Measurements from ENCODE around the gene RNF144A. TPM values are rescaled to one million over a fixed set of nuclear protein-coding genes. Genes with fewer than 3 reads are reported as not detected.

Gene RNF144A
- total and polyA plus RNA-seq, 2 donors from 2014 or later, result 4.2 to 12.3 TPM

DNA sequence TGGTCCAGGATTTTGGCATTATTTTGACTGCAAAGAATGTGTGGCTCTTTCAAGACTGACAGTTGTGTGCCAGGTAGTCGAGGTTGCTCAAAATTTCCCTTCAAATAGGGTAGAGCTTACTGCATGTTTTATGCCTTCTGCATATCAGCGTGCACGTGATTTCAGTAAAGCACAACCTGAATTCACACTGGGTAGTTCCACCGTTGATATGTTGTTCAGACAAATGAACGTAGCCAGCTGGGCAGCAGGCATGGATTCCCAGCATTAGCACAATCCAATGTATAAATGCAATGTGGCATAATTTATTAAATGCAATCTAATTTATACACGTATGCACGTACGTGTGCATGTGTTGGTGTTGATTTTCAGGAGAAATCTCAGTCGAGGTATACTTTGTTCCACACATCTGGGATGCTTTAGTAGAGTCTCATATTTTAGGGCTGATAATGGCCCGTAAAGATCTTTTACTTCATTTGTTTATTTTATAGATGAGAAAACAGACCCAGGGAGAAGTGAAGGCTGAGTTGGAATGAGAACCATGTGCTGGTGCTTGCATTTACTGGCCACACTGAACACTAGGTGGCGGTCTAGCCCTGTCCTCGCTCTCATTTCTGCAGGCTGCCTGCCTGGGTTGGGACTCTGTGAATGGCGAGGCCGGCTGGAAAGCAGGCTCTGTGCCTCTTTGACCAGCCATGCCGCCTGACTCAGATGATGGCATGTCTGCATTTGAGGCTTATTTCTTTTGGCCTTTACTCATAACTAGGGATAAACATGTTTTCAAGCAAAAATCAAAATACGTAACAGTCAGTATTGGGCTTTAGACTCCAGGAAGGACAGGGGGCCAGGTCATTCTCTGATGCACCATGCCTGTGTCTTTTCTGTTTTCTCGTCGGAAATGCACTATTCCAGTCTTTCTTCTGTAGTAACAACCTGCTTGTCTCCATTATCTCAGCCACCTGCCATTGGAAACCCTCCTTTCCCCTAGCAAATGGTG is 120.4 kb downstream of the RNF144A start:
- Histone ChIP-seq H3K36me3 (ENCODE audit: control insufficient read depth in 2 of 3, insufficient read depth in 3 of 3, low read length in 3 of 3) (peaks cover 2 to 8% (median 6%) of the 10 kb centered on the region in 3 donors), H3K27ac (ENCODE audit: low read depth in 2 of 2, low read length in 2 of 2) (no peak overlapping the region), H3K4me3 (ENCODE audit: low read length in 3 of 3) (no peak overlapping the region), H3K4me1 (ENCODE audit: control insufficient read depth in 2 of 3, insufficient read depth in 2 of 3, low read depth in 1 of 3, low read length in 3 of 3) (peaks cover 0 to 8% (median 3%) of the 10 kb centered on the region in 3 donors), H3K9me3 (ENCODE audit: control insufficient read depth in 2 of 3, insufficient read depth in 1 of 3, low read length in 3 of 3) (no peaks in the 10 kb centered on the region), H3K27me3 (ENCODE audit: control insufficient read depth, insufficient read depth, low read length) (no peaks in the 10 kb centered on the region), H3K9ac (ENCODE audit: low read length in 3 of 3) (no peak overlapping the region)
- intact Hi-C loops (cut with DNase I), result no loop called here
- DNase-seq (peak; percentile 80 to 89 (median 83)), FAIRE-seq (no peak)
- TF ChIP-seq, protein P1, sequence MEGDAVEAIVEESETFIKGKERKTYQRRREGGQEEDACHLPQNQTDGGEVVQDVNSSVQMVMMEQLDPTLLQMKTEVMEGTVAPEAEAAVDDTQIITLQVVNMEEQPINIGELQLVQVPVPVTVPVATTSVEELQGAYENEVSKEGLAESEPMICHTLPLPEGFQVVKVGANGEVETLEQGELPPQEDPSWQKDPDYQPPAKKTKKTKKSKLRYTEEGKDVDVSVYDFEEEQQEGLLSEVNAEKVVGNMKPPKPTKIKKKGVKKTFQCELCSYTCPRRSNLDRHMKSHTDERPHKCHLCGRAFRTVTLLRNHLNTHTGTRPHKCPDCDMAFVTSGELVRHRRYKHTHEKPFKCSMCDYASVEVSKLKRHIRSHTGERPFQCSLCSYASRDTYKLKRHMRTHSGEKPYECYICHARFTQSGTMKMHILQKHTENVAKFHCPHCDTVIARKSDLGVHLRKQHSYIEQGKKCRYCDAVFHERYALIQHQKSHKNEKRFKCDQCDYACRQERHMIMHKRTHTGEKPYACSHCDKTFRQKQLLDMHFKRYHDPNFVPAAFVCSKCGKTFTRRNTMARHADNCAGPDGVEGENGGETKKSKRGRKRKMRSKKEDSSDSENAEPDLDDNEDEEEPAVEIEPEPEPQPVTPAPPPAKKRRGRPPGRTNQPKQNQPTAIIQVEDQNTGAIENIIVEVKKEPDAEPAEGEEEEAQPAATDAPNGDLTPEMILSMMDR (IDR thresholded peaks at IDR 0.05; ENCODE audit: borderline replicate concordance, extremely low read depth, insufficient read depth), result peak; percentile 85

DNA sequence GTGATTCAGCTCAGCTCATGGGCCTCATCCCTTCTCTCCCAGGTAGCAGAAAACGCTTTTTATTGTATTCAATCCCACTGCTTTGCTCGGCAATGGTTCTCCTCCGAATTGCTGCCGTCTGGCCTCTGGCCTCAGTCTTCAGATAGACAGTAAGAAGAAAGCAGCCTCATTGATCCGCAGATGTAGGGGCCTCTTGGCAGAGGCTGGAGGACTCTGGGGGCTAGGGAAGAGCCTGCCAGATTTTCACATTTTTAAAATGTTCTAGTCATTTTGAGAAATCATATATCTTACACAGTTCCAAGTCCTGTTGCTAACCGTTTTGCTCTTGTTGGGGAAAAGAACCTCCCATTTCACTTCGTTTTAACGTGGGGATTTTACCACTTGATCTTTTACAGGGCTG is 123.3 kb downstream of the RNF144A start:
- Histone ChIP-seq H3K9ac (ENCODE audit: low read length in 3 of 3) (no peak overlapping the region), H3K27ac (ENCODE audit: low read depth in 2 of 2, low read length in 2 of 2) (no peak overlapping the region), H3K9me3 (ENCODE audit: control insufficient read depth in 2 of 3, insufficient read depth in 1 of 3, low read length in 3 of 3) (no peaks in the 10 kb centered on the region), H3K27me3 (ENCODE audit: control insufficient read depth, insufficient read depth, low read length) (no peaks in the 10 kb centered on the region), H3K36me3 (ENCODE audit: control insufficient read depth in 2 of 3, insufficient read depth in 3 of 3, low read length in 3 of 3) (peaks cover 2 to 6% (median 6%) of the 10 kb centered on the region in 3 donors), H3K4me1 (ENCODE audit: control insufficient read depth in 2 of 3, insufficient read depth in 2 of 3, low read depth in 1 of 3, low read length in 3 of 3) (peaks cover 0 to 3% (median 0%) of the 10 kb centered on the region in 3 donors), H3K4me3 (ENCODE audit: low read length in 3 of 3) (no peak overlapping the region)
- DNase-seq (no peak), FAIRE-seq (no peak)
- TF ChIP-seq, protein P1 (IDR thresholded peaks at IDR 0.05; ENCODE audit: borderline replicate concordance, extremely low read depth, insufficient read depth), result no peak
- intact Hi-C loops (cut with DNase I), result no loop called here

DNA sequence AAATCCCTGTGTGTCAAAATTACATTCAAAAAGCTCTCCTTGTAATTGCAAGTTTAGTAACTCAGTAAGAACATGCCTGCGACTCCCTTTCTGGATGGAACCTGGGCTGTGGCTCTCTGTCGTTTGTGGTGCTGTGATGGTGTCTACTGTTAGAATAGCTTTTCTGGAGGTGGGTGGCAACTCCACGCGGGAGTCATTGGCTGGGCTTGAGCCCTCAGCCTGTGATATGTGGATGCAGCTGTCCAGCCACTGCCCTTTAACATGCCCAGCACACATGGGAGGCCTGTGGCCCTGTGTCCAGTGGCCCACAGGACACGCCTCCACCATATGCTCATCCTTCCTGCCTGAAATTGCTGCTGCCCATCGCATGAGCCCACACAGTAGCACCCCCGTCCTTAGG is 124.2 kb downstream of the RNF144A start:
- DNase-seq (no peak), FAIRE-seq (no peak)
- H3K4me3 ChIP-seq (ENCODE audit: low read length in 3 of 3), result no peak overlapping the region
- no peak overlapping the region for H3K27ac ChIP-seq (ENCODE audit: low read depth in 2 of 2, low read length in 2 of 2)
- peaks cover 0 to 3% (median 0%) of the 10 kb centered on the region in 3 donors for H3K4me1 ChIP-seq (ENCODE audit: control insufficient read depth in 2 of 3, insufficient read depth in 2 of 3, low read depth in 1 of 3, low read length in 3 of 3)
- H3K9me3 ChIP-seq (ENCODE audit: control insufficient read depth in 2 of 3, insufficient read depth in 1 of 3, low read length in 3 of 3), result no peaks in the 10 kb centered on the region
- TF ChIP-seq, protein P1 (IDR thresholded peaks at IDR 0.05; ENCODE audit: borderline replicate concordance, extremely low read depth, insufficient read depth), result no peak
- H3K27me3 ChIP-seq (ENCODE audit: control insufficient read depth, insufficient read depth, low read length), result no peaks in the 10 kb centered on the region
- no peak overlapping the region for H3K9ac ChIP-seq (ENCODE audit: low read length in 3 of 3)
- intact Hi-C loops (cut with DNase I), result no loop called here
- peaks cover 2 to 6% (median 6%) of the 10 kb centered on the region in 3 donors for H3K36me3 ChIP-seq (ENCODE audit: control insufficient read depth in 2 of 3, insufficient read depth in 3 of 3, low read length in 3 of 3)

All from kidney (tissue), 14 donors.